Kidney (tissue), 13 donors: ENCODE results near the gene KRABD2.

Source experiments
- DNase-seq, 5 donors: peaks; one replicate each; pipeline ENCODE4 v3.0.0-alpha.2; 2013 to 2020
- FAIRE-seq: peaks from 2 replicates; lab custom pipeline; 2012; peaks lifted over from hg19 to GRCh38; lab: Jason Lieb, UNC
- H3K27ac ChIP-seq, 2 donors: one replicate each; pipeline ENCODE4 v1.7.0; 2013; ENCODE audit warnings: low read depth in 2 of 2, low read length in 2 of 2, inconsistent platforms in 1 of 2
- H3K27me3 ChIP-seq: one replicate; pipeline ENCODE4 v1.7.1; 2013; ENCODE audit warnings: low read length, inconsistent platforms; ENCODE audit not compliant: control insufficient read depth, insufficient read depth
- H3K36me3 ChIP-seq, 3 donors: one replicate each; pipeline versions ENCODE4 v1.7.0 to v1.7.1; 2013; ENCODE audit warnings: low read length in 3 of 3, control low read depth in 1 of 3, inconsistent platforms in 1 of 3; ENCODE audit not compliant: insufficient read depth in 3 of 3, control insufficient read depth in 2 of 3
- H3K4me1 ChIP-seq, 3 donors: one replicate each; pipeline versions ENCODE4 v1.7.0 to v1.7.1; 2013; ENCODE audit warnings: low read length in 3 of 3, inconsistent platforms in 1 of 3, low read depth in 1 of 3; ENCODE audit not compliant: control insufficient read depth in 2 of 3, insufficient read depth in 2 of 3
- H3K4me3 ChIP-seq, 3 donors: one replicate each; pipeline versions ENCODE4 v1.7.0 to v1.8.1; 2013; ENCODE audit warnings: low read length in 3 of 3, control low read depth in 1 of 3, inconsistent platforms in 1 of 3
- H3K9ac ChIP-seq, 3 donors: one replicate each; pipeline versions ENCODE4 v1.7.0 to v1.7.1; 2013; ENCODE audit warnings: low read length in 3 of 3, control low read depth in 1 of 3, inconsistent platforms in 1 of 3
- H3K9me3 ChIP-seq, 3 donors: one replicate each; pipeline versions ENCODE4 v1.7.0 to v1.7.1; 2013; ENCODE audit warnings: low read length in 3 of 3, control low read depth in 1 of 3, inconsistent platforms in 1 of 3; ENCODE audit not compliant: control insufficient read depth in 2 of 3, insufficient read depth in 1 of 3
- intact Hi-C: fragments of 100-400 bp; cut with DNase I; formaldehyde crosslinking; loops from one replicate; pipeline ENCODE4 v1.11.1; 2022
- TF ChIP-seq, protein P1 (sequence below): IDR thresholded peaks from 3 replicates; pipeline ENCODE4 v1.5.1; 2012; ENCODE audit warnings: mild to moderate bottlenecking, moderate library complexity, borderline replicate concordance; ENCODE audit not compliant: insufficient read depth; ENCODE audit errors: extremely low read depth
- donor health status: control.
- donor health status: control.
- donor health status: control.
- donor health status: control.
- donor health status: control.
- donor health status: DM: yes; HTN: yes; CAD: no.
- donor health status: Normal renal cell carcinoma (clear cell type).

The KRABD2 gene

DNA sequence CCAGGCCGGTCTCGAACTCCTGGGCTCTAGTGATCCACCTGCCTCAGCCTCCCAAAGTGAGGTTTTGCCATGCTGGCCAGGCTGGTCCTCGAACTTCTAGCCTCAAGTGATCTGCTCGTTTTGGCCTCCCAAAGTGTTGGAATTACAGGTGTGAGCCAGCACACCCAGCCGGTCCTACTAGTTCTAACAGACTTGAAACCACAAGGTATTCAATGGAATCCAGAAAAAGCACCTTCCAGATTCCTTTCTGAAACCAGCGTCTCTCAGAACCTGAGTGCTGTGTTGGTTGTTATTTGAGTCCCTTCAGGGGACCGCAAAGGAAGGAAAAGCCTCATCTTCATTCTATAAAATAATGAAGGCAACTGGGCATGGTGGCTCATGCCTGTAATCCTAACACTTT is 4.1 kb downstream of the KRABD2 start:
- no peaks in the 10 kb centered on the region for H3K9me3 ChIP-seq
- no peak overlapping the region for H3K4me3 ChIP-seq
- DNase-seq (no peak), FAIRE-seq (no peak)
- peaks cover 0 to 7% (median 6%) of the 10 kb centered on the region in 3 donors for H3K4me1 ChIP-seq
- intact Hi-C loops, result no loop called here
- no peak overlapping the region for H3K9ac ChIP-seq
- TF ChIP-seq, protein P1, sequence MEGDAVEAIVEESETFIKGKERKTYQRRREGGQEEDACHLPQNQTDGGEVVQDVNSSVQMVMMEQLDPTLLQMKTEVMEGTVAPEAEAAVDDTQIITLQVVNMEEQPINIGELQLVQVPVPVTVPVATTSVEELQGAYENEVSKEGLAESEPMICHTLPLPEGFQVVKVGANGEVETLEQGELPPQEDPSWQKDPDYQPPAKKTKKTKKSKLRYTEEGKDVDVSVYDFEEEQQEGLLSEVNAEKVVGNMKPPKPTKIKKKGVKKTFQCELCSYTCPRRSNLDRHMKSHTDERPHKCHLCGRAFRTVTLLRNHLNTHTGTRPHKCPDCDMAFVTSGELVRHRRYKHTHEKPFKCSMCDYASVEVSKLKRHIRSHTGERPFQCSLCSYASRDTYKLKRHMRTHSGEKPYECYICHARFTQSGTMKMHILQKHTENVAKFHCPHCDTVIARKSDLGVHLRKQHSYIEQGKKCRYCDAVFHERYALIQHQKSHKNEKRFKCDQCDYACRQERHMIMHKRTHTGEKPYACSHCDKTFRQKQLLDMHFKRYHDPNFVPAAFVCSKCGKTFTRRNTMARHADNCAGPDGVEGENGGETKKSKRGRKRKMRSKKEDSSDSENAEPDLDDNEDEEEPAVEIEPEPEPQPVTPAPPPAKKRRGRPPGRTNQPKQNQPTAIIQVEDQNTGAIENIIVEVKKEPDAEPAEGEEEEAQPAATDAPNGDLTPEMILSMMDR, result no peak
- H3K27me3 ChIP-seq, result no peaks in the 10 kb centered on the region
- peaks cover 0 to 12% (median 6%) of the 10 kb centered on the region in 3 donors for H3K36me3 ChIP-seq
- no peak overlapping the region for H3K27ac ChIP-seq

DNA sequence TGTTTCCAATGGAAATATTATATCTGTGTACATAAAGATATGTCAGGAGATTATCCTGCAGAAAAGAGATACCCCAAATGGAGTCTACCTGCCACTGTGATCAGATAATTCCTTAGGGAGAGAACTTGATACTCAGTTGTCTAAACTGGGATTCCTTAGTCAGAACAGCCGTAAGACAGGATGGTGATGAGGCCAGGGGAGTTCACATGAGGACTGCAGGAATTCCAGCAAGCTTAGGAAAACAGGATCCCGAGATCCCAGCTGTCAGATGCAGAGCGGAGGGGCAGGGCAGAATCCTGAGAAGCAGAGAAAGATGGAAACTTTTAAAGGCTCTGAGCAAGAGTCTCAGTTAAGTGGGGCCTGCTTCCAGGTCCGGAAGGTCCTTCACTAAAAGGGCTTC is 4.7 kb downstream of the KRABD2 start:
- Histone ChIP-seq H3K36me3 (peaks cover 0 to 12% (median 6%) of the 10 kb centered on the region in 3 donors), H3K9me3 (no peaks in the 10 kb centered on the region), H3K4me1 (peaks cover 0 to 4% (median 2%) of the 10 kb centered on the region in 3 donors), H3K27me3 (no peaks in the 10 kb centered on the region), H3K27ac (no peak overlapping the region), H3K4me3 (no peak overlapping the region), H3K9ac (no peak overlapping the region)
- TF ChIP-seq, protein P1, result no peak
- no peak for FAIRE-seq
- no peak for DNase-seq
- intact Hi-C loops, result no loop called here

DNA sequence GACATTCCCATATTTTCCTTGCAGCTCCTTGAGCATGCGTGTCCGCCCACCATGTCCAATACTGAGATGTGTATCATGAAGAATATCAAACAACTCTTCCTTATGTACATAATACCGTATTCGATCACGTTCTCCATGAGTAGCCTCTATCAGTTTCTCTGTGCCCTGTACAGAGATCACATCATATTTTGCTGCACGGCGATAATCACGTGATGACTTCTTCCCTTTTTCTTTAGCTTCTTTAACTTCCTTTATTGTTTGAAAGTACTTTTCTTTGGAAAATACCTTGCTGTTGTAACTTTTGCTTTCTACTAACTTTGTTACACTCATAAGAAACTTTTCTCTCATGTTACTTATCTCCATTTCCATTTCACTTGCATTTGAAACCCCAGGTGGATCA is 6.6 kb downstream of the KRABD2 start:
- Histone ChIP-seq H3K9ac (no peak overlapping the region), H3K4me3 (no peak overlapping the region), H3K27ac (no peak overlapping the region), H3K4me1 (no peaks in the 10 kb centered on the region), H3K27me3 (no peaks in the 10 kb centered on the region), H3K36me3 (peaks cover 0 to 12% (median 6%) of the 10 kb centered on the region in 3 donors), H3K9me3 (no peaks in the 10 kb centered on the region)
- intact Hi-C loops, result no loop called here
- TF ChIP-seq, protein P1, result no peak
- no peak for DNase-seq
- no peak for FAIRE-seq

DNA sequence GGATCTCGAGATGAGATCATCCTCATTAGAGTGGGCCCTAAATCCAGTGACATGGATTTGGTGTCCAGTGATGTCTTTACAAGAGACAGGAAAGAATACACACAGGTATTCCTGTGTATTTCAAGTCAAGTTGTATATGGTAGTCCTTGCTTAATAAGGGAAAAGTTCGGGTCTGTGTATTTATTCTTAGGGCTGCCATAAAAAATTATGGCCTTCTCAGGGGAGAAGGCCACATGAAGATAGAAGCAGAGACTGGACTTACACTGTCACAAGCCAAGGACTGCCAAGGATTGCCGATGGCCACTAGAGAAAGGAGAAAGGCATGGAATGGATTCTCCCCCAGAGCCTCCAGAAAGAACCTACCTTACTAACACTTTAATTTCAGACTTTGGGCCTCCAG is 8.3 kb downstream of the KRABD2 start:
- Histone ChIP-seq H3K27me3 (no peaks in the 10 kb centered on the region), H3K27ac (no peak overlapping the region), H3K4me3 (no peak overlapping the region), H3K4me1 (no peaks in the 10 kb centered on the region), H3K9ac (no peak overlapping the region), H3K36me3 (peaks cover 0 to 12% (median 6%) of the 10 kb centered on the region in 3 donors), H3K9me3 (no peaks in the 10 kb centered on the region)
- DNase-seq (no peak), FAIRE-seq (no peak)
- intact Hi-C loops, result no loop called here
- TF ChIP-seq, protein P1, result no peak
